Gastroesophageal sphincter (tissue), 3 donors: ENCODE results near the gene MLLT10.

Experiments
- CTCF ChIP-seq, 4 experiments: fragments of 200-600 bp in 2 of 4; fragments of 450-650 bp in 2 of 4; sonication (generic) in 1 of 4; IDR thresholded peaks; one replicate each; pipeline ENCODE4 v1.5.1; 2017 to 2019; ENCODE audit warnings: antibody characterized with exemption in 4 of 4, mild to moderate bottlenecking in 2 of 4, moderate library complexity in 2 of 4
- EP300 ChIP-seq: sonication (generic); formaldehyde crosslinking; IDR thresholded peaks from one replicate; pipeline ENCODE4 v1.6.1; 2017; ENCODE audit warnings: antibody characterized with exemption, mild to moderate bottlenecking
- POLR2A ChIP-seq, 2 donors: fragments of 450-650 bp; IDR thresholded peaks; one replicate each; pipeline ENCODE4 v1.6.1; 2017; ENCODE audit warnings: antibody characterized with exemption in 2 of 2, mild to moderate bottlenecking in 2 of 2, moderate library complexity in 1 of 2
- POLR2AphosphoS5 ChIP-seq: sonication (generic); formaldehyde crosslinking; IDR thresholded peaks from one replicate; pipeline ENCODE4 v1.6.1; 2017; ENCODE audit warnings: antibody characterized with exemption

DNA sequence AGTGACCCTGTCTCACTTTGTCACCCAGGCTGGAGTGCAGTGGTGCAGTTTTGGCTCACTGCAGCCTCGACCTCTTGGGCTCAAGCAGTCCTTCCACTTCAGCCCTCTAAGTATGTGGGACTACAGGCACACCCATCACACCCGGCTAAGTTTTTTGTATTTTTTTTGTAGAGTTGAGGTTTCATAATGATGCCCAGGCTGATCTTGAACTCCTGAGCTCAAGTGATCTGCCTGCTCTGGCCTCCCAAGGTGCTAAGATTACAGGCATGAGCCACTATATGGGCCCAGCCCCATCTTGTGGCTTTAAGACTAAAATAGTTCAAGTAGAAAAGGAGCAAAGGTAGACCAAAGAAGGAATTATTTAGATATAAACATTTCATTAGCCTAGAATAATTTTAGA lies 65.5 kb downstream of the MLLT10 start:
- TF ChIP-seq CTCF (IDR thresholded peaks at IDR 0.05) (no peak), POLR2AphosphoS5 (no peak), POLR2A (IDR thresholded peaks at IDR 0.05) (no peak), EP300 (no peak)
